Skeletal muscle satellite cell (primary cell): ENCODE results near the gene MAMDC2.

Experiments
- H3K27me3 ChIP-seq: 2 replicates; pipeline ENCODE4 v1.7.0; 2013; ENCODE audit warnings: low read length; ENCODE audit not compliant: control insufficient read depth, insufficient read depth
- H3K36me3 ChIP-seq: 2 replicates; pipeline ENCODE4 v1.7.0; 2013; ENCODE audit warnings: mild to moderate bottlenecking, control low read depth, low read length; ENCODE audit not compliant: insufficient read depth
- H3K4me1 ChIP-seq: 2 replicates; pipeline ENCODE4 v1.7.0; 2013; ENCODE audit warnings: low read length; ENCODE audit not compliant: control insufficient read depth, insufficient read depth
- H3K4me2 ChIP-seq: 2 replicates; pipeline ENCODE4 v1.7.0; 2013; ENCODE audit warnings: mild to moderate bottlenecking, low read length
- H3K4me3 ChIP-seq: 2 replicates; pipeline ENCODE4 v1.7.0; 2013; ENCODE audit warnings: low read length
- H3K9ac ChIP-seq: 2 replicates; pipeline ENCODE4 v1.7.0; 2013; ENCODE audit warnings: mild to moderate bottlenecking, low read depth, low read length, moderate library complexity
- H3K9me3 ChIP-seq: replicated peaks from 2 replicates; pipeline ENCODE4 v1.7.0; 2013; ENCODE audit warnings: mild to moderate bottlenecking, control low read depth, low read length

MAMDC2 gene

GRCh38 chr9:70145981-70146380 is 102.3 kb downstream of the MAMDC2 start:
- Histone ChIP-seq H3K9ac (no peak overlapping the region), H3K4me3 (no peak overlapping the region), H3K36me3 (no peaks in the 10 kb centered on the region), H3K4me1 (no peaks in the 10 kb centered on the region), H3K27me3 (no peaks in the 10 kb centered on the region), H3K4me2 (no peak overlapping the region), H3K9me3 (no peaks in the 10 kb centered on the region)

- no peak overlapping the region for H3K4me2 ChIP-seq
- H3K27me3 ChIP-seq: no peaks in the 10 kb centered on the region
- H3K9ac ChIP-seq: no peak overlapping the region
- H3K36me3 ChIP-seq: no peaks in the 10 kb centered on the region
- H3K9me3 ChIP-seq: no peaks in the 10 kb centered on the region
- no peak overlapping the region for H3K4me3 ChIP-seq
- no peaks in the 10 kb centered on the region for H3K4me1 ChIP-seq
These were observed 103.5 kb downstream of the MAMDC2 start for GRCh38 chr9:70147196-70147595.

- Histone ChIP-seq H3K4me2 (no peak overlapping the region), H3K9me3 (no peaks in the 10 kb centered on the region), H3K4me1 (no peaks in the 10 kb centered on the region), H3K4me3 (no peak overlapping the region), H3K9ac (no peak overlapping the region), H3K36me3 (no peaks in the 10 kb centered on the region), H3K27me3 (no peaks in the 10 kb centered on the region)
These were observed 104.0 kb downstream of the MAMDC2 start for GRCh38 chr9:70147651-70148050.

DNA sequence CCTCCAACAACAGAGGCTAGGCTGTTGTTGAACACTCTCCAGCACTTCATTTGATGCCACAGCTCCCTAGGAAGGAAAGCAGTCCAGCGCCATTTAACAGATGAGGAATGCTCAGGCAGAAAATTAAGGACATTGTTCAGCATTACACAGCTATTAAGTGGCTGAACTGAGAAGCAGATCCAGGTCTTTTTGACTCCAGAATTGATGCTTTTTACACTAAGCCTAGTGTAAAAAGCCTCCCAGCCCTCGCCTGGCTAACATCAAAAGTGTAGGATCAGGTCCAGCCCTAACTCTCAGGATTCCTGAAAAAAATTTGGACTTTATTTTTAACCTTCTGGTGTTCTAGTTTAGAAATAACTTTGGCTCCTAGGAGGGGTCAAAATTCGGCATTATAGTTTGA is 108.7 kb downstream of the MAMDC2 start:
- Histone ChIP-seq H3K4me3 (no peak overlapping the region), H3K4me2 (no peak overlapping the region), H3K27me3 (no peaks in the 10 kb centered on the region), H3K36me3 (no peaks in the 10 kb centered on the region), H3K9me3 (no peaks in the 10 kb centered on the region), H3K9ac (no peak overlapping the region), H3K4me1 (peaks cover 17% of the 10 kb centered on the region)

- H3K36me3 ChIP-seq: no peaks in the 10 kb centered on the region
- peak overlapping the region; percentile 17 for H3K4me3 ChIP-seq
- peak overlapping the region; percentile 70 for H3K9ac ChIP-seq
These were observed 113.1 kb downstream of the MAMDC2 start for GRCh38 chr9:70156729-70157128.

GRCh38 chr9:70159630-70160029 is 116.0 kb downstream of the MAMDC2 start:
- Histone ChIP-seq H3K4me2 (no peak overlapping the region), H3K27me3 (no peaks in the 10 kb centered on the region), H3K4me1 (peaks cover 51% of the 10 kb centered on the region)

More at GRCh38 chr9:70156729-70157128, 113.1 kb downstream of the MAMDC2 start:
- peaks cover 44% of the 10 kb centered on the region for H3K4me1 ChIP-seq
- H3K27me3 ChIP-seq: no peaks in the 10 kb centered on the region
- H3K9me3 ChIP-seq: no peaks in the 10 kb centered on the region
- H3K4me2 ChIP-seq: peak overlapping the region; percentile 67

DNA sequence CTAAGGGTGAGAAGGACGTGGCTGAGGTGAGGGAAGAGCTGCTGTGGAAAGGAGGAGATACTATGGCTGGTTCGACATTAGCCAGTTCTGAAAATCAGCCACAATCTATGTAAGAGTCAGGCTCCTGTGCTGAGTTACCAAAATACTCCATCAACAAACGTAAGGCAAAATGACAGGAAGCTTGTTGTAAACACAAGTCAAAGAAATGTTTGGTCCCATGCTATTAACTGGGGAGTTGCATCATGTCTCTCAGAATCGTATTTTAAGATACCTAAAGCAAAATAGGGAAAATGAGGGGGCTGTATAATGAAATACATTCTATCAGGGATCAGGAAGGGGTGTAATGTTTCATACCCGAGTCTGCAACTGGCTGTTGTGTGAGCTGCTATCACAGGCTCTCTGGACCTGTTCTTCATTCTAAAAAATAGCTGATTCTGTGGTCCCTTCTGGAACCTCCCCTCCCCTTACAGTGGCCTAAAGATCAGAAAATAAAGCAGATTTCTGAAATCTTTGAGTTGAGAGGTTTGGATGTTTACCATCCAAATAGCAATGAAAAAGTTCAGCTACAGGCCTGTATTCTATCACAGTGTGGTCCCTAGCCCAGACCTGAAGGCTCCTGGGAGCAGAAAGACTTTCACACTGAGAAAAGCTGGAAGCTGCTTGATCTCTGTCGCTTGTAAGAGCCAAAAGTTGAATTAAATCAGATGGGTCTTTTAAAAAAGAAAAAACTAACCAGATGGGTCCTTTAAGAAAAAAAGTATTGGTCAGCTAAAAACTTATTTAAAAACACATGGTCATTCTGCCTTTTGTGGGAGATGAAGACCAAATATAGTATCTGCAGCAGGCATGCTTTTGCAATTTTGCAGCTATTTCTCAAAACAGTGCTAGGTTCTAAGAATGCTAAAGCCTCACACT is 117.3 kb downstream of the MAMDC2 start:
- H3K36me3 ChIP-seq: no peaks in the 10 kb centered on the region
- no peaks in the 10 kb centered on the region for H3K27me3 ChIP-seq
- H3K4me2 ChIP-seq: no peak overlapping the region
- H3K4me3 ChIP-seq: no peak overlapping the region
- peaks cover 57% of the 10 kb centered on the region for H3K4me1 ChIP-seq
- H3K9ac ChIP-seq: no peak overlapping the region
- H3K9me3 ChIP-seq: no peaks in the 10 kb centered on the region

More at GRCh38 chr9:70159630-70160029, 116.0 kb downstream of the MAMDC2 start:
- Histone ChIP-seq H3K36me3 (no peaks in the 10 kb centered on the region), H3K9ac (peak overlapping the region; percentile 6), H3K9me3 (no peaks in the 10 kb centered on the region), H3K4me3 (no peak overlapping the region)

DNA sequence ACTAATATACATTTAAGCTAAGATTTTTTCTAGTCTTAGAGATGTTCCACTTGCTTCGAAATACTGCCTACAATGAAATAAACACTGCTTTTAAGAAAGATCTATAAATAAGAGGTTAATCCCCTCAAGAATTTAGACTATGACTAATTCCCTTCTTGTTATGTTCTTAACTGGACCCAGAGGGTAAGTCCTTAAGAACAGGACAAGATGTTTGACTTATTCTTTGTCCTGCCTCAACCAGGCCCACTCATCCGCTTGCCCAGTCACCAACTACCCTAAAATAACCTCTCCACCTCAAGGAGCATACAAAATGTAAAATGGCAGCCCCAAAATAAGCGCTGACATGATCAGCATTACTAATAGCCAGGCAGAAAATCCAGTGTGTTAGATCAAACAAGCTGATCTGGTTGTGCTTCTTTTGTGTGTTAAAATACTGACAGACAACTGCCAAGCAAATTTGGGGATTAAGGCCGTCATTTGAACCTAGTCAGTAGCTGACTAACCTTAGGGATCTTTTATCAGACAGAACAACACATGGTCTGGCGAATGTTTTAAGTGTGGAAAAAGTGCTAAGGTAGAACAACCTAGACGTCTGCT is 121.5 kb downstream of the MAMDC2 start:
- Histone ChIP-seq H3K4me3 (no peak overlapping the region), H3K36me3 (no peaks in the 10 kb centered on the region), H3K4me1 (peaks cover 29% of the 10 kb centered on the region), H3K9ac (peak overlapping the region; percentile 14), H3K27me3 (no peaks in the 10 kb centered on the region), H3K9me3 (no peaks in the 10 kb centered on the region), H3K4me2 (no peak overlapping the region)

GRCh38 chr9:70168521-70168920 is 124.9 kb downstream of the MAMDC2 start:
- Histone ChIP-seq H3K27me3 (no peaks in the 10 kb centered on the region), H3K4me1 (peaks cover 18% of the 10 kb centered on the region), H3K9me3 (no peaks in the 10 kb centered on the region), H3K9ac (no peak overlapping the region), H3K4me3 (no peak overlapping the region), H3K4me2 (no peak overlapping the region), H3K36me3 (no peaks in the 10 kb centered on the region)

DNA sequence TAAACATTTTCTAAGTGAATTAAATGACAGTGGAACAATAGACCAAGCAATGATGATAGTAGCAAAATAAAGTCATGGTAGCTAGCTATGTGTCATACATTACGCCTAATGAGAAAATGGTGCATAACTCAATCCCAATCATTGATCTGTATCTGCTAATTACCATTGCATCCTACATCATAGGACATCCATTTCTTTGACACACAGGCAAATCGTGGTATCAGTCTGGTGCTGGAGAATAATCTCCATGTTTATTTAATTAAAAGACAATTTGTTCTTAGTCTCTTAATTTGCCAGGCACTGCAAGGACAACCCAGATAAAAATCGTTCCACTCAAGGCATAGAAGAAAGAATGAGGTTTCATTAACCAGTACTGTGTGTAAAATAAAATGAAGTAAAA is 125.6 kb downstream of the MAMDC2 start:
- Histone ChIP-seq H3K4me2 (no peak overlapping the region), H3K9me3 (no peaks in the 10 kb centered on the region), H3K4me3 (no peak overlapping the region), H3K4me1 (peaks cover 15% of the 10 kb centered on the region), H3K9ac (no peak overlapping the region), H3K27me3 (no peaks in the 10 kb centered on the region), H3K36me3 (no peaks in the 10 kb centered on the region)

GRCh38 chr9:70170151-70170790 is 126.6 kb downstream of the MAMDC2 start:
- no peaks in the 10 kb centered on the region for H3K9me3 ChIP-seq
- no peak overlapping the region for H3K4me2 ChIP-seq
- no peak overlapping the region for H3K9ac ChIP-seq
- H3K36me3 ChIP-seq: no peaks in the 10 kb centered on the region
- H3K4me1 ChIP-seq: peaks cover 4% of the 10 kb centered on the region
- no peaks in the 10 kb centered on the region for H3K27me3 ChIP-seq
- no peak overlapping the region for H3K4me3 ChIP-seq
